Activated T-cell treated with anti-CD3 and anti-CD28 coated beads for 48 hours (primary cell): Measurements from ENCODE around the gene CLIP2.

Experiments
- DNase-seq: peaks from one replicate; pipeline ENCODE4 v3.0.0-alpha.2; 2020; ENCODE audit warnings: low read depth

The CLIP2 gene

GRCh38 chr7:74271742-74272141 lies 17.5 kb upstream of the CLIP2 start:
- DNase-seq, result no peak

GRCh38 chr7:74272305-74273038 lies 16.7 kb upstream of the CLIP2 start:
- no peak for DNase-seq

- DNase-seq, result no peak
Measured at GRCh38 chr7:74275401-74275881, 13.8 kb upstream of the CLIP2 start.

GRCh38 chr7:74277636-74278035 lies 11.6 kb upstream of the CLIP2 start:
- no peak for DNase-seq

- no peak for DNase-seq
Measured at GRCh38 chr7:74280985-74281384, 8.2 kb upstream of the CLIP2 start.

GRCh38 chr7:74282748-74283459 lies 6.3 kb upstream of the CLIP2 start:
- no peak for DNase-seq

- DNase-seq, result no peak
Measured at GRCh38 chr7:74283858-74284447, 5.3 kb upstream of the CLIP2 start.

- DNase-seq, result no peak
Measured at GRCh38 chr7:74284781-74285259, 4.4 kb upstream of the CLIP2 start.

GRCh38 chr7:74286131-74286530 lies 3.1 kb upstream of the CLIP2 start:
- no peak for DNase-seq

- no peak for DNase-seq
Measured at GRCh38 chr7:74287303-74288033, 1.7 kb upstream of the CLIP2 start.

GRCh38 chr7:74288034-74288881 lies 949 bp upstream of the CLIP2 start:
- no peak for DNase-seq

GRCh38 chr7:74289659-74290552 lies 699 bp downstream of the CLIP2 start:
- no peak for DNase-seq

- DNase-seq, result no peak
Measured at GRCh38 chr7:74290553-74290950, 1.3 kb downstream of the CLIP2 start.

- DNase-seq, result no peak
Measured at GRCh38 chr7:74290981-74291441, 1.8 kb downstream of the CLIP2 start.

GRCh38 chr7:74291535-74291934 lies 2.3 kb downstream of the CLIP2 start:
- no peak for DNase-seq

- no peak for DNase-seq
Measured at GRCh38 chr7:74292757-74293576, 3.8 kb downstream of the CLIP2 start.

- DNase-seq, result no peak
Measured at GRCh38 chr7:74293577-74293908, 4.3 kb downstream of the CLIP2 start.

GRCh38 chr7:74294191-74294998 lies 5.2 kb downstream of the CLIP2 start:
- no peak for DNase-seq
